ENCODE results near the gene TAP1. TPM values are rescaled to one million over a fixed set of nuclear protein-coding genes. Genes with fewer than 3 reads are reported as not detected.

The TAP1 gene
- total and polyA plus RNA-seq, 2 donors (not counting 1 experiment from before 2014, with no cell fraction given): 126 to 184 TPM

- no peak overlapping the region for H3K9ac ChIP-seq (ENCODE audit: low read length)
- peaks cover 1 to 2% of the 10 kb centered on the region in 2 experiments for H3K36me3 ChIP-seq (replicated peaks in 1 of 2; ENCODE audit: control extremely low read depth in 1 of 2, control insufficient read depth in 1 of 2, extremely low read depth in 1 of 2, insufficient read depth in 2 of 2, low read length in 1 of 2)
- DNase-seq: no peak
- peaks cover 9 to 10% of the 10 kb centered on the region in 2 donors for H3K4me1 ChIP-seq (ENCODE audit: control insufficient read depth in 2 of 2, insufficient read depth in 2 of 2, low read length in 2 of 2)
- POLR2A ChIA-PET: interaction anchor here (0.6 to 2.8 kb wide), 4 partner anchors 53 to 85 kb away, joined by 3 to 14 read pairs (median 5); partner anchors contain the start of gene BRD2
- Mint-ChIP-seq H3K4me1 (peaks cover 20% of the 10 kb centered on the region), H3K9me3 (ENCODE audit: insufficient read depth) (no peaks in the 10 kb centered on the region), H3K4me3 (no peak overlapping the region), H3K27ac (peak overlapping the region; percentile 33), H3K27me3 (no peaks in the 10 kb centered on the region)
- H2AFZ ChIP-seq (ENCODE audit: insufficient read depth, low read depth, low read length, poor library complexity, severe bottlenecking): no peak overlapping the region
- H3K9me3 ChIP-seq (ENCODE audit: control extremely low read depth in 1 of 3, control insufficient read depth in 2 of 3, insufficient read depth in 1 of 3, low read length in 2 of 3): no peaks in the 10 kb centered on the region
- WGBS (ENCODE audit: insufficient coverage): 83% methylated on average over 3 of the region's 3 CpGs
- H4K20me1 ChIP-seq (ENCODE audit: control insufficient read depth, insufficient read depth, low read length, poor library complexity, severe bottlenecking): no peaks in the 10 kb centered on the region
- H3K27ac ChIP-seq (ENCODE audit: low read length in 2 of 2): no peak overlapping the region
- no peaks in the 10 kb centered on the region for H3K27me3 ChIP-seq (replicated peaks in 1 of 4; ENCODE audit: control extremely low read depth in 1 of 4, control insufficient read depth in 3 of 4, insufficient read depth in 4 of 4, low read length in 3 of 4)
- H3K79me2 ChIP-seq (ENCODE audit: control insufficient read depth, insufficient read depth, low read length): peaks cover 7% of the 10 kb centered on the region
- no peak overlapping the region for H3K4me2 ChIP-seq (replicated peaks; ENCODE audit: low read depth, low read length, poor library complexity, severe bottlenecking)
- no peak for ATAC-seq (ENCODE audit: low read depth)
- TF ChIP-seq EZH2 (IDR thresholded peaks at IDR 0.05; ENCODE audit: borderline replicate concordance, insufficient read depth, low read depth, low read length, poor library complexity, severe bottlenecking) (no peak), CTCF (IDR thresholded peaks at IDR 0.05) (no peak)
- intact Hi-C loops (cut with micrococcal nuclease): no loop called here
- H3K4me3 ChIP-seq (ENCODE audit: control extremely low read depth in 1 of 5, extremely low read depth in 1 of 5, insufficient read depth in 1 of 5, low read depth in 2 of 5, low read length in 4 of 5): no peak overlapping the region
- CTCF ChIA-PET: interaction anchor here (1.0 to 14.6 kb wide), 24 partner anchors 8 to 473 kb away, joined by 3 to 305 read pairs (median 8); partner anchors contain the start of genes BRD2, HLA-DMA and HLA-DMB
Observed at GRCh38 chr6:32886681-32887383, 33.3 kb upstream of the TAP1 start.
